Activated CD8-positive, alpha-beta memory T cell treated with anti-CD3 and anti-CD28 coated beads, Interleukin-2, amount 10 ng/mL, durations not matched to agents 7 days and 5 days (primary cell): ENCODE measurements around the gene TXNRD2. TPM values are rescaled to one million over a fixed set of nuclear protein-coding genes. Genes with fewer than 3 reads are reported as not detected.

Experiments
- ATAC-seq: fragments of 150-1000 bp; cut with Tn5 transposase; one replicate; pipeline ENCODE4 v1.10.0; 2021; ENCODE audit warnings: moderate library complexity
- CTCF ChIA-PET: fragments of 350-600 bp; sonication (Branson Sonifier 250); formaldehyde crosslinking; loops from one replicate; lab custom pipeline; 2021; ENCODE audit warnings: antibody characterized with exemption; lab: Charles Lee
- DNase-seq: peaks from one replicate; pipeline ENCODE4 v3.0.0-alpha.2; 2020
- H3K27ac Mint-ChIP-seq: one replicate; pipeline ENCODE4 v1.8.0; 2021; ENCODE audit warnings: mild to moderate bottlenecking, mixed read lengths
- H3K27me3 Mint-ChIP-seq: one replicate; pipeline ENCODE4 v1.8.0; 2021; ENCODE audit warnings: mixed read lengths
- H3K36me3 Mint-ChIP-seq: one replicate; pipeline ENCODE4 v1.8.0; 2021; ENCODE audit warnings: mild to moderate bottlenecking, mixed read lengths
- H3K4me1 Mint-ChIP-seq: one replicate; pipeline ENCODE4 v1.8.0; 2021; ENCODE audit warnings: mixed read lengths
- H3K4me3 Mint-ChIP-seq: one replicate; pipeline ENCODE4 v1.8.0; 2021; ENCODE audit warnings: mild to moderate bottlenecking, moderate library complexity, mixed read lengths
- H3K9me3 Mint-ChIP-seq: one replicate; pipeline ENCODE4 v1.8.0; 2022; ENCODE audit warnings: low read depth, mixed read lengths
- total RNA-seq, 2 experiments: library from RNA; stranded (reverse); gene quantifications; one replicate each; pipeline ENCODE4 v1.2.3, GENCODE V29; 2021

The TXNRD2 gene
- total RNA-seq = 10 to 100 TPM; 20.5 to 23.1 TPM

DNA sequence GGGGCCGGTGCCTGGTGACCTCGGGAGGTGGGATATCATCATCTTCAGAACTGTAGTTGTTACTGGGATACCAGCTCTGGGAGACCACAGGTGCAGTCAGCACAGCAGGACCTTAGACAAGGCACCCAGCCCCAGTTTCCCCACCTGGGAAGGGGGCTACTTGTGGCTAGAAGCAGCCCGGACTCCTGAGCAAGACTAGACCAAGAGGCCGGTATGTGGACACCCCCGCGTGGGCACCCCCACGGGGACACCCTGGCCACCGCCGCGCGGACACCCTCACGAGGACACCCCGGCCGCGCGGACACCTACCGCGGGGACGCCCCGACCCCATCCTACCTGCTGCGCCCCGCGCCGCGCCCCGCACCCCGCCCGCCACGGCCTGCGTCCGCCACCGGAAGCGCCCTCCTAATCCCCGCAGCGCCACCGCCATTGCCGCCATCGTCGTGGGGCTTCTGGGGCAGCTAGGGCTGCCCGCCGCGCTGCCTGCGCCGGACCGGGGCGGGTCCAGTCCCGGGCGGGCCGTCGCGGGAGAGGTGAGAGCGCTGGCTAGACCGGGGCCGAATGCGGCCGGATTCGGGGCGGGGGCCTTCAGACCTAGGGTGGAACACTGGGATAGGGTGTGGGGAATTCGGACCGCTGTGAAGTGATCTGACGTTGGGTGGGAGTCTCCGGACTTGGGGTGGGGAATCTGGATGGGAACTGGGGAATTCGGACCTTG is at the start of gene TXNRD2, which contains the start of gene COMT:
Gene TXNRD2 (minus strand): TSS at position 454 of the 718 bp plus-strand sequence. CDS start 15 bp downstream, at position 439.
Gene COMT (plus strand): TSS at position 408 of the 718 bp plus-strand sequence. CDS start 20,755 bp downstream, outside the sequence.
- Mint-ChIP-seq H3K4me1 (peaks cover 22% of the 10 kb centered on the region), H3K9me3 (peaks cover 2% of the 10 kb centered on the region), H3K27me3 (no peaks in the 10 kb centered on the region), H3K27ac (peak within 1 kb of the TSS; percentile 96), H3K4me3 (peak within 1 kb of the TSS; percentile 96), H3K36me3 (peaks cover 6% of the 10 kb centered on the region)
- CTCF ChIA-PET = interaction anchor here (2.3 to 3.6 kb wide), 2 partner anchors 31 to 211 kb away, joined by 11 read pairs; no protein-coding TSS in a partner anchor
- DNase-seq (peak; percentile 84), ATAC-seq (peak; percentile 95)

DNA sequence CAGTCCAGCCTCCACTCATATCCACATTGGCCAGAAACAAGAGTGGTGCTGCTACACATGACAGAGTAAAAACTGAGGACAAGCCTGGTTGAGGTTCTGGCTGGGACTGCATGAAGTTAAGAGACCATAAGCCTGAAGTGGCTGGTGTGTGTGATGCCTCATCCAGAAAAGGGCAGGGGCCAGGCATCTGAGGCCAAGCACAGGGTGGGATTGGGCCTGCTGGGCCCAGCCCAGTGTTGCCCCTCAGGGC is 49.7 kb upstream of the TXNRD2 start:
- no peaks in the 10 kb centered on the region for H3K4me1 Mint-ChIP-seq
- no peaks in the 10 kb centered on the region for H3K27me3 Mint-ChIP-seq
- H3K36me3 Mint-ChIP-seq = no peaks in the 10 kb centered on the region
- no peak overlapping the region for H3K27ac Mint-ChIP-seq
- no peak for DNase-seq
- no peak for ATAC-seq
- CTCF ChIA-PET = interaction anchor here (1.2 kb wide), 1 partner anchor 24 kb away, joined by 3 read pairs; no protein-coding TSS in a partner anchor
- H3K4me3 Mint-ChIP-seq = no peak overlapping the region
- H3K9me3 Mint-ChIP-seq = no peaks in the 10 kb centered on the region

DNA sequence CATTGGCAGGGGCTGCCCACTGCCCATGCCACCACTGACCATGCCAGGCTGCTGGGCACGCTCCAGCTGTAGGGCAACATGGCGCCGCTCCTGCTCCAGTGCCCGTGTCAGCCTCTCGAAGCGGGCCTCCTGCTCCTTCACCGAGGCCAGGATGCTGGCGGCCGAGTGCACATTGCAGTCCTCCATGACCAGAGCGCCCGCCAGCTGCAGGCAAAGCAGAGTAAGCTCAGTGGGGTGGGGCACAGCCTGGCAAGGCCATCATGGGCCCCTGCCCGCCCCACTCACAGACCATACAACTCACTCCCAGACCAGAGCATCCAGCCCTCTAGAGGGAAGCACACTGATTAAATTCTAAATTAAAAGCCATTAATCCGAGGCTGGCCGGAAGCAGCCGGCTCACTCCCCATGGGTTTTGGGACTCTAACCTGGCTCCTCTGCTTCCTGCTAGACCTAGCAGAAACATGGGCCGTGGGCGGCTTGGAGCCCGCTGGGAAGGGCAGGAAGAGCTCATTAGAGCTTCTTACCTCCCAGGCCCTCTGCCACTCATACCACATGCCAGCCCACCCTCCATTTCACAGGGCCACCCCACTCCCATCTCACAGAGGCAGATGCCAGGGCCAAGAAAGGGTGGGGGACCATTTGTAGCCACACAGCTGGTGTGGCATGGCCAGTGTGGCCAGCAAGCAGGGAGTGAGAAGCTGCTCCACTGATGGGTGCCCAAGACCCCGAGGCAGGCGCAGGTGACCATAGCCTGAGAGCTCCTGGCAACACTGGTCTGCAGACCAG is 49.2 kb upstream of the TXNRD2 start:
- Mint-ChIP-seq H3K27me3 (no peaks in the 10 kb centered on the region), H3K4me1 (no peaks in the 10 kb centered on the region), H3K27ac (no peak overlapping the region), H3K36me3 (no peaks in the 10 kb centered on the region), H3K9me3 (no peaks in the 10 kb centered on the region), H3K4me3 (no peak overlapping the region)
- CTCF ChIA-PET = interaction anchor here (1.2 to 1.4 kb wide), 2 partner anchors 25 to 138 kb away, joined by 3 read pairs; no protein-coding TSS in a partner anchor
- DNase-seq (no peak), ATAC-seq (no peak)

DNA sequence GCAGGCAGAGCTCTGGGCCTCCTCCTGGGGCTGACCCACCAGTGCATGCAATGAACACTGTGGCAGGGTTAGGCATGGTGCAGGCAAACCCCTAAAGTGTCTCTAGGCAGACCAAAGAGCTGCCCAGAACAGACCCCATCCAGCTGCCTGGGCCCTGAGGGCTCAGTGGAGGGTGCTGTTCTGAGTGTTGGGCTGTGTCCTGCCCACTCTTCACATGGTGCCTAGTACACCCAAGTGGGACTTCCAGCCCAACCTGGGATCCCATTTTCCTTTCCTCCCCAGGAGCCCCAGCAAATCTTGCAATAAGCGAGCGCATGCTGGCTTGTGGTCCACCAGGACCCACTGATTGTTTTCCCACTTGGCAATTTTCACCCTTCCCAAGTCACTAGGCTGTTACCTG is 48.6 kb upstream of the TXNRD2 start:
- no peaks in the 10 kb centered on the region for H3K27me3 Mint-ChIP-seq
- no peaks in the 10 kb centered on the region for H3K9me3 Mint-ChIP-seq
- H3K4me1 Mint-ChIP-seq = no peaks in the 10 kb centered on the region
- H3K4me3 Mint-ChIP-seq = no peak overlapping the region
- CTCF ChIA-PET = interaction anchor here (1.4 kb wide), 1 partner anchor 139 kb away, joined by 3 read pairs; no protein-coding TSS in a partner anchor
- DNase-seq (no peak), ATAC-seq (no peak)
- H3K27ac Mint-ChIP-seq = no peak overlapping the region
- H3K36me3 Mint-ChIP-seq = no peaks in the 10 kb centered on the region

DNA sequence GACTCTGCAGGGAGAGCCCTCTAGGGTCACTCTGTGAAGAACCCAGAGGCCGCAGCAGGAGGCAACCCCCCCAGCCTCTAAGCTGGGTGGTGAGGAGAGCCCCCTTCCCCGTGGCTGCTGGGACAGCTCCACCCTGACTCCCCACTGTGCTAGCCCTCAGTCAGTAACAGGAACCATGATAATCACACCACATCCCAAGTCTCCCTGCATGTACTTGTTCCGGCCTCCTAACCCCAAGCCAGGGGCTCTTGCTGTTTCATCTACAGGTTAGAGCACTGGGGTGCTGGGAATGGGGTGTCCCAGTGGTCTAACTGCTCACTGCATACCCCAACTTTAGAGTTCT is 48.1 kb upstream of the TXNRD2 start:
- H3K27me3 Mint-ChIP-seq = no peaks in the 10 kb centered on the region
- no peak overlapping the region for H3K27ac Mint-ChIP-seq
- ATAC-seq (no peak), DNase-seq (no peak)
- no peak overlapping the region for H3K4me3 Mint-ChIP-seq
- no peaks in the 10 kb centered on the region for H3K4me1 Mint-ChIP-seq
- CTCF ChIA-PET = interaction anchor here (1.4 kb wide), 1 partner anchor 139 kb away, joined by 3 read pairs; no protein-coding TSS in a partner anchor
- no peaks in the 10 kb centered on the region for H3K9me3 Mint-ChIP-seq
- no peaks in the 10 kb centered on the region for H3K36me3 Mint-ChIP-seq

DNA sequence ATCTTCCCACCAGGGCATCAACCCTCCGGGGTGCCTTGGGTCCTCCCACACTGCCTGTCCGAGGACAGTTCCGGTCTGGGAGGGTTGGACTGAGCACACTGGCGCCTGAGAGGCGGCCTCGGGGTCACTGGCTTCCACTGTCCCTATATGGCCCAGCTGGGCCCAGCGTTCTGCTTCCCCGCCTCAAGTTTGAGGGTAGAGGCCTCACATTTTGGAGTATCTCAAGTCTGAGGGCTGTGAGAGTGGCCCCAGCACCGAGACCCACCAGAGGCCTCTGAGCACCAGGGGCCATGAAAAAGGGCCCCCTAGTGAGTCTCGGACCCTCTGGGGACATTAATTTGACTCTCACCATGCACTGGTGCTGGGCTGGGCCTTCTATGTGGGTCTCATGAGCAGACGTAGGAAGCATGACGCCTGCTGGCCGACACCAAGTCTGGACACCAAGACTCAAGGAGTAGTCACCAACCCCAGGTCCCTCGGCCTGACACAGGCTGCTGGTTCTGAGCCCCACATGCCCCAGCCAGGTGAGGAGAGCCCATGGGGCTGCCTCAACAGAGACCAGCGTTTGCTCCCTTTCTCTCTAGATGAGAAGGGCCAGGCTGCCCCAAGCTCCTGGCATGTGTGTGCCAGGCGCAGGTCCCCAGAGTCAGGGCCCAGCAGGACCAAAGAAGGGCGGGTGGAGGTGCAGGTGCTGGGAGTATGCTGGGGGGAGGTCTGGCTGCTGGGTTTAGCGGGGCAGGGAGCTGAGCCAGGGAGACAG is 47.5 kb upstream of the TXNRD2 start:
- DNase-seq (no peak), ATAC-seq (no peak)
- Mint-ChIP-seq H3K27ac (no peak overlapping the region), H3K4me3 (no peak overlapping the region), H3K9me3 (no peaks in the 10 kb centered on the region), H3K27me3 (no peaks in the 10 kb centered on the region), H3K4me1 (no peaks in the 10 kb centered on the region), H3K36me3 (no peaks in the 10 kb centered on the region)
- CTCF ChIA-PET = interaction anchor here (0.9 kb wide), 1 partner anchor 36 kb away, joined by 4 read pairs; no protein-coding TSS in a partner anchor

DNA sequence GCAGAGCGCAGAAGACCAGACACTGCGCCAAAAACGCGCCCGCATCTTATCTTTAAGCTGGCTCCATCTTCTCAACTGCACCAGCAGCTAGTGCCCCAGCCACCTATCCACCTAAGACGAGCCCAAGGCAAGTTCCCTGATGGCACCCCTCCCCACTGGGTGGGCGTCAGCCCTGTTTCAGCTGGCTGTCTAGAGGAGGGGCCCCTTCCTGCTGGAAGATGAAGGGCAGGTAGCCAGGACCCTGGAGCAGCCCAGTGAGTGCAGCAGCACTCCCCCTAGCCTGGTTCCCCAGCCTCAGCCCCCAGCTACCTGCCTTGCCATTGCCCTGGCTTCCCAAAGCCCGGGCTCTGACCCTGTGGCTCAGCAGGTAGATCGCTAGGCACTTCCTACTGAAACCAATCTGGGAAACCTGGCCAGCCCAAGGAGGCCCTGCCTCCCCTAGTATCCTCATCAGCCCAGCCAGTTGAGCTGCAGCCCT is 46.8 kb upstream of the TXNRD2 start:
- no peaks in the 10 kb centered on the region for H3K9me3 Mint-ChIP-seq
- no peaks in the 10 kb centered on the region for H3K27me3 Mint-ChIP-seq
- no peak overlapping the region for H3K4me3 Mint-ChIP-seq
- DNase-seq (no peak), ATAC-seq (no peak)
- H3K36me3 Mint-ChIP-seq = no peaks in the 10 kb centered on the region
- H3K4me1 Mint-ChIP-seq = no peaks in the 10 kb centered on the region
- H3K27ac Mint-ChIP-seq = no peak overlapping the region
- CTCF ChIA-PET = interaction anchor here (0.9 kb wide), 1 partner anchor 35 kb away, joined by 4 read pairs; no protein-coding TSS in a partner anchor

DNA sequence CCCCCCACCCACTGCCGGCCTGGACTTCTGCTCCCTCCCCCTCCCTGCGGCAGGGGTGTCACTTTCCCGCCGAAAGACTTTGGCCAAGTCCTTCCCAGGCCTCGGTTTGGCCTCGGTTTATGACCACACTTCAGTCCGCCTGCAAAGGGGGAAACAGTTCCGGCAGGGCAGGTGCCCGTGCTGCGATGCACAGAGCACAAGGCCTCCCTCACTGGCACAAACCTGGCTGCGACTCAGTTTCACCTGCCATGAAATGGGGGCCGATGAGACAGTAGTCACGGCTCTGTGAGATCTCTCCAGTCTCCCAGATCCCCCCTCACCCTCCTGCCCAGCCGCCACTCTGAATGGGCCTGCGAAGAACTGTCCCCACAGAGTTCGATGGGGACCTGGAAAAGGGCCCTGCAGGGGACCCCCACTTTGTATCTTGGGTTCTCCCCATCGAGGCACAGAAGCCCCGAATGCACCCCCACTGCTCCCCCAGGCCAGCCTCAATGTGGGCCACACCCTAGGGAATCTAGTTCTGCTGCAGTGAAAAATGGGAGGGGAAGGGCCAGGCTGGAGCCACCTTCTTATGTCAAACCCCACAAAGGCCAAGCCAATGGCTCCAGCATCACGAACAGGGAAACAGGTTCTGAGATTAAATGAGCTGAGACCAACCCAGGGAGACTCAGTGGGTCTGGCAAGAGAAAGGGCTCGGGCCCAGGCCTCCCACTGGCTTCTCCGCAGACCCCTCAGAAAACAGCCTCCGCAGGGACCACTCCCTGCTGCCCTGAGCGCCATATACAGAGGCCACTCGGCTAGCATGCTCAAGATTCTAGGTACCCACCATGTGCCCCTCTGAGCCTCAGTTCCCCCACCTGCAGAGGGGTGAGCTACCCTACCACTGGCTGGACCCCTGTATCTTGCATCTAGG is 46.0 kb upstream of the TXNRD2 start:
- Mint-ChIP-seq H3K36me3 (no peaks in the 10 kb centered on the region), H3K27me3 (no peaks in the 10 kb centered on the region), H3K27ac (no peak overlapping the region), H3K9me3 (no peaks in the 10 kb centered on the region), H3K4me1 (no peaks in the 10 kb centered on the region), H3K4me3 (no peak overlapping the region)
- DNase-seq (no peak), ATAC-seq (no peak)
- CTCF ChIA-PET = no interaction called here

DNA sequence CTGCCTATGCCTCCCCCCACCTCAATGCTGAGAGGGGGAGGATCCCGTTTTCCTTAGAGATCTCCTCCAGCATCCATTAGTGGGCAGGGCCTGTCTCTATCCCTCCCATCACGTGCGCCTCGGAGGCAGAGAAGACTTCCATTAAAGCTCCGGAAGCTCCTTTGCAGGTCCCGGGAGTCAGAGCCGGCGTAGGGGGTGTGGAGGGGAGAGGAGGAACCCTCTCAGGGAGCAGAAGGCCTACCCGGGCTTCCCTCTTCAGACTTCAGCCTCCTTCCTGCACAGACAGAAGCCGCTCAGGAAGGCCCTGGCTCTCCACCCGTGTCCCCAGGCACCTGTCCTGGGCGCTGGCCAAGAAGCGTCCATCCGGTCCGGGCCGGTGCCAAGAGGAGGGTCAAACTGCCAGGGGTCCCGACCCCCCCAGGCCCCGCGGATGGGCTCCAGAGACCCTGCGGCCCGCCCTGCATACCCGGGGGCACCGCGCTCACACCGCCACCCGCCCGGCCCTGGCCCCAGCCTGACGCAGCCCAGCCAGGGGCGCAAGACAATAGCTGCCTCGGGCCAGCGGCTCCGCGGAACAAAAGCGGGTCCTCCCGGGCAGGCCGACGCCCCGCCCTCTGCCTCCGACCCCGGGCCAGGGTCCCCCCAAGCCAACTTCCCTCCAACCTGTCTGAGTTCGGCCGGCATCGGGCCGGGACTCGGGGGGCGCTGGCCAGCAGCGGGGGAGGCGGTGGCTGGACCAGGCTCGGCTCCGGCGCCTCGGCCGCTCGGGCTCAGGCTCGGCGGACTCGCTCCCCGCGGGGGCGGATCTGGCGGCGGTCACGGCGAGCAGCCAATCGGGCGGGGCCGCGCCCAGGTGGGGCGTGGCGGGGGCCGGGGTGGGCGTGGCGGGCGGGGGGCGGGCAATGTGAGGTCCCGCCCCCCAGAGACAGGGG is 45.1 kb upstream of the TXNRD2 start:
- no peaks in the 10 kb centered on the region for H3K27me3 Mint-ChIP-seq
- H3K4me1 Mint-ChIP-seq = no peaks in the 10 kb centered on the region
- CTCF ChIA-PET = interaction anchor here (1.4 kb wide), 1 partner anchor 12 kb away, joined by 3 read pairs; no protein-coding TSS in a partner anchor
- no peak overlapping the region for H3K27ac Mint-ChIP-seq
- H3K9me3 Mint-ChIP-seq = no peaks in the 10 kb centered on the region
- H3K36me3 Mint-ChIP-seq = no peaks in the 10 kb centered on the region
- DNase-seq (peak; percentile 75), ATAC-seq (peak; percentile 95)
- H3K4me3 Mint-ChIP-seq = no peak overlapping the region

DNA sequence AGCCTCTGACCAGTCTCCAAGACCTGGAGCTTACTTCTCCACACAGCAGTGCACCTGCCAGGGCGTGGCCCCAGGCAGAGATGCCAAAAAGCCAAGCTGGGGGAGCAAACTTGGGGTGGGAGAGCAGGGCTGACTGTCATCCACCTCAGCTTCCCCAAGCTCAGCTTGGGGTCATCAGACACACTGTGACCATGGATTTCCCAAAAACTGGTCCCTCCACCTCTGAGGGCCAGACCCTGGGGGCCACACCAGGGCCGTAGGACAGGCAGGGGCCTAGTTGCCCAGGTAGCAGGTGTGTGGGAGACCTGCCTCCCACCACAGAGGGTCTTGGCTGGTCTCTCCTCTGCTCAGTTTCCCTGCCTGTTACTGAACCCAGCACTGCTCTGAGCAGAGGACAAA is 44.4 kb upstream of the TXNRD2 start:
- Mint-ChIP-seq H3K27ac (no peak overlapping the region), H3K36me3 (no peaks in the 10 kb centered on the region), H3K9me3 (no peaks in the 10 kb centered on the region), H3K4me3 (no peak overlapping the region), H3K4me1 (no peaks in the 10 kb centered on the region), H3K27me3 (no peaks in the 10 kb centered on the region)
- no peak for DNase-seq
- no peak for ATAC-seq
- CTCF ChIA-PET = interaction anchor here (1.4 to 3.4 kb wide), 3 partner anchors 11 to 28 kb away, joined by 3 to 10 read pairs (median 7); no protein-coding TSS in a partner anchor
